ENCODE data around the gene PDPR. TPM values are rescaled to one million over a fixed set of nuclear protein-coding genes. Genes with fewer than 3 reads are reported as not detected.
"Not testable (repeated sequence)": the region's sequence is repeated elsewhere in the genome, so short reads cannot be mapped to it uniquely, and the experiment has no call there.

Gene PDPR
- total and polyA plus RNA-seq, 7 donors = 2.8 to 28.5 (median 16.4) TPM

- intact Hi-C loops (cut with DNase I); H3K27me3 ChIP-seq; H3K27ac ChIP-seq; H3K9me3 ChIP-seq; DNase-seq; H3K4me1 ChIP-seq; H3K4me3 ChIP-seq: not testable (repeated sequence)
- 97% methylated on average over 8 of the region's 8 CpGs for WGBS, 2 donors
- peaks cover 20 to 100% (median 55%) of the 10 kb centered on the region in 4 donors for H3K36me3 ChIP-seq
Observed at GRCh38 chr16:70135796-70136195, 21.7 kb downstream of the PDPR start.

GRCh38 chr16:70136595-70136994 lies 22.5 kb downstream of the PDPR start:
- H3K4me1 ChIP-seq; H3K9me3 ChIP-seq; H3K4me3 ChIP-seq; intact Hi-C loops (cut with DNase I); H3K27ac ChIP-seq; DNase-seq; H3K27me3 ChIP-seq: not testable (repeated sequence)
- peaks cover 20 to 100% (median 61%) of the 10 kb centered on the region in 4 donors for H3K36me3 ChIP-seq
- 72 to 90% methylated on average over 2 of the region's 2 CpGs for WGBS, 2 donors

- H3K4me3 ChIP-seq; H3K27me3 ChIP-seq; intact Hi-C loops (cut with DNase I); DNase-seq; H3K27ac ChIP-seq; H3K9me3 ChIP-seq; H3K4me1 ChIP-seq: not testable (repeated sequence)
- H3K36me3 ChIP-seq = peaks cover 24 to 83% (median 52%) of the 10 kb centered on the region in 4 donors
- 93 to 97% methylated on average over 10 of the region's 10 CpGs for WGBS, 2 donors
Observed at GRCh38 chr16:70142739-70143138, 28.6 kb downstream of the PDPR start.

- intact Hi-C loops (cut with DNase I); H3K9me3 ChIP-seq; H3K27me3 ChIP-seq; H3K27ac ChIP-seq; H3K4me3 ChIP-seq; H3K4me1 ChIP-seq; DNase-seq: not testable (repeated sequence)
- peaks cover 23 to 83% (median 54%) of the 10 kb centered on the region in 4 donors for H3K36me3 ChIP-seq
- WGBS, 2 donors = 80 to 86% methylated on average over 9 of the region's 9 CpGs
Observed at GRCh38 chr16:70143231-70143895, 29.2 kb downstream of the PDPR start.

GRCh38 chr16:70147853-70148252 lies 33.7 kb downstream of the PDPR start:
- WGBS, 2 donors = 88 to 91% methylated on average over 11 of the region's 11 CpGs
- DNase-seq; intact Hi-C loops (cut with DNase I); H3K27ac ChIP-seq; H3K4me3 ChIP-seq; H3K9me3 ChIP-seq; H3K27me3 ChIP-seq; H3K4me1 ChIP-seq: not testable (repeated sequence)
- H3K36me3 ChIP-seq = peaks cover 31 to 80% (median 59%) of the 10 kb centered on the region in 4 donors

- H3K36me3 ChIP-seq = peaks cover 31 to 80% (median 60%) of the 10 kb centered on the region in 4 donors
- H3K27me3 ChIP-seq; intact Hi-C loops (cut with DNase I); DNase-seq; H3K27ac ChIP-seq; H3K4me3 ChIP-seq; H3K4me1 ChIP-seq; H3K9me3 ChIP-seq: not testable (repeated sequence)
- WGBS, 2 donors = 93 to 96% methylated on average over 6 of the region's 6 CpGs
Observed at GRCh38 chr16:70148453-70148852, 34.3 kb downstream of the PDPR start.

GRCh38 chr16:70149296-70149695 lies 35.2 kb downstream of the PDPR start:
- H3K27ac ChIP-seq; H3K4me1 ChIP-seq; intact Hi-C loops (cut with DNase I); H3K4me3 ChIP-seq; H3K9me3 ChIP-seq; H3K27me3 ChIP-seq; DNase-seq: not testable (repeated sequence)
- H3K36me3 ChIP-seq = peaks cover 32 to 82% (median 63%) of the 10 kb centered on the region in 4 donors
- WGBS, 2 donors = 97 to 98% methylated on average over 8 of the region's 8 CpGs

- TF ChIP-seq POLR2AphosphoS5 (IDR thresholded peaks at IDR 0.05) (no peak), CTCF (IDR thresholded peaks at IDR 0.05) (no peak)
- H3K9me3 ChIP-seq = no peaks in the 10 kb centered on the region
- H3K27ac ChIP-seq = no peak overlapping the region
- H3K4me3 ChIP-seq = no peak overlapping the region
- DNase-seq = no peak
- H3K27me3 ChIP-seq = no peaks in the 10 kb centered on the region
- no peaks in the 10 kb centered on the region for H3K4me1 ChIP-seq
- intact Hi-C loops (cut with DNase I) = no loop called here
- peaks cover 31 to 87% (median 71%) of the 10 kb centered on the region in 4 donors for H3K36me3 ChIP-seq
- WGBS, 2 donors = 66 to 89% methylated on average over 2 of the region's 2 CpGs
Observed at GRCh38 chr16:70151391-70151790, 37.3 kb downstream of the PDPR start.

Measured in sigmoid colon (tissue), 7 donors.